NCI-H2107 (cell line): ENCODE measurements around the gene YPEL3.

Experiments used
- DNase-seq: peaks from one replicate; lab custom pipeline; 2025; lab: John Stamatoyannopoulos, UW

The YPEL3 gene

DNA sequence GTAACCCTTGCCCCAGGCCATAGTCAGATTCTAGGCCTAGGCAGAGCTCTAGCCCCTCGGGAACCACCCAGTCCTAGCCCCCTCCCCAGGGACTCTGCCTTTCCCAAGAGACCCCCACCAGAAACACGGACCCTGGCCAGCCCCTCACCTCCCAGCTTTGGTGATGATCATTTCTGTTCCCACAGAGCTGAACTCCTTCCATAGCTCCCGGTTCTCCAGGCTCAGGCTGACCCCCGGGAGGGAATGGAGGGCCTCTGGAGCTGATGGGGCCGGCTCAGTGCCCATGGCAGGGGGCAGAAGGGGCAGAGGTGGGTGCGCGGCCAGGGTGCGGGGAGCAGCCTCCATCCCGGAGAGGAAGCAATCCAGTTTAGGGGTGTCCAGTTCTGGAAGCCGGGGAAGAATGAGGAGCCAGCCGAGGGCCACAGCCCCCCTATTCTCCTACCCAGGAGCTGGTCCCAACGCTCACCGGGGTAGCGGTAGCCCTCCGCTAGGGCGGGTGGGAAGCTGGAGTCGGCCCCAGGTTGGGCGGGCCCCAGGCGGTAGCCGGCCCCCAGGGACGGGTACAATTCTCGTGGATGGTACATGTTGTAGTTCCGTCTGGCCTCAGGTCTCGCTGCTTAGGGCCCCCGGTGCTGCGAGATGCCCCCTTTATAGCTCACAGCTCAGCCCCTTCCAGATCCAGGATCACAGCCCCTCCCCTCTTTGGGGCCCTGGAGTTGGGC is 5.2 kb downstream of the YPEL3 start:
- DNase-seq: no peak

- no peak for DNase-seq
Measured at GRCh38 chr16:30088832-30089624, 7.0 kb downstream of the YPEL3 start.

- no peak for DNase-seq
Measured at GRCh38 chr16:30088237-30088831, 7.7 kb downstream of the YPEL3 start.

GRCh38 chr16:30087181-30087898 is 8.7 kb downstream of the YPEL3 start:
- DNase-seq: no peak

- no peak for DNase-seq
Measured at GRCh38 chr16:30086291-30087140, 9.5 kb downstream of the YPEL3 start.

- DNase-seq: no peak
Measured at GRCh38 chr16:30085820-30086219, 10.2 kb downstream of the YPEL3 start.

- no peak for DNase-seq
Measured at GRCh38 chr16:30085247-30085646, 10.8 kb downstream of the YPEL3 start.

DNA sequence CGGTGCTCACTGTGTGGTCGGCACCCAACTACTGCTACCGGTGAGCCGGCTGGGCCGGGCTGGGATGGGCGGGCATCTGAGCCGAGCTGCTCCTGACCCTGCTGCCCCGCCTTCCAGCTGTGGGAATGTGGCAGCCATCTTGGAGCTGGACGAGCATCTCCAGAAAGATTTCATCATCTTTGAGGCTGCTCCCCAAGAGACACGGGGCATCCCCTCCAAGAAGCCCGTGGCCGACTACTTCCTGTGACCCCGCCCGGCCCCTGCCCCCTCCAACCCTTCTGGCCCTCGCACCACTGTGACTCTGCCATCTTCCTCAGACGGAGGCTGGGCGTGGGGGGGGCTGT is 11.2 kb downstream of the YPEL3 start:
- no peak for DNase-seq

DNA sequence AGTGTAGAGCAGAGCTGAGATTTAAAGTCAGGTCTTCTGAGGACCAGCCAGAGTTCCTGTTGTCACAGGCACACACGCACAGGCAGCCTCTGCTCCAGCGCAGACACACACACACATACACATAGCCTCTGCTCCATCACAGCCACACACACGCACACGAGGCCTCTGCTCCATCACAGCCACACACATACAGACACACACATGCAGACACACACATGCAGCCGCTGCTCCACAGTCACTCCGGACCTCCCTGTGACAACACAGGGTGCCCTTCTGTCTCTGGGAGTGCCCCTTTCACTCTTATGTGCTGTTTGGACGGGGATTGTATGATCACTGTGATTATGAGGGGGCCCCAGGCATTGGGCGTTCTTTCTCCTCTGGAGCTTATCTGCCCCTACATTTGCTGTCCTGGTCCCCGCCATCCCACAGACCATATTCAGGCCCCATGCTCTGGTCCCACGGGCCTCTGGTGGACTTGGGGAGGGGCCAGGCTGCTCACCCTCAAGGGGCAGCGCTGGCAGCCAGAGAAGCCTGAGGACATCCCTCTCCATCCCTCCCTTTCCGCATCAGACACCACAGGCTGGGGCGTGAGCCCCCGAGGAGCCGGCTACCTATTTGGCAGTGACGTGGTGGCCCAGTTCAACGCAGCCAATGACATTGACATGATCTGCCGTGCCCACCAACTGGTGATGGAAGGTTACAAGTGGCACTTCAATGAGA is 11.8 kb downstream of the YPEL3 start:
- DNase-seq: no peak

GRCh38 chr16:30083216-30084055 is 12.6 kb downstream of the YPEL3 start:
- DNase-seq: no peak

DNA sequence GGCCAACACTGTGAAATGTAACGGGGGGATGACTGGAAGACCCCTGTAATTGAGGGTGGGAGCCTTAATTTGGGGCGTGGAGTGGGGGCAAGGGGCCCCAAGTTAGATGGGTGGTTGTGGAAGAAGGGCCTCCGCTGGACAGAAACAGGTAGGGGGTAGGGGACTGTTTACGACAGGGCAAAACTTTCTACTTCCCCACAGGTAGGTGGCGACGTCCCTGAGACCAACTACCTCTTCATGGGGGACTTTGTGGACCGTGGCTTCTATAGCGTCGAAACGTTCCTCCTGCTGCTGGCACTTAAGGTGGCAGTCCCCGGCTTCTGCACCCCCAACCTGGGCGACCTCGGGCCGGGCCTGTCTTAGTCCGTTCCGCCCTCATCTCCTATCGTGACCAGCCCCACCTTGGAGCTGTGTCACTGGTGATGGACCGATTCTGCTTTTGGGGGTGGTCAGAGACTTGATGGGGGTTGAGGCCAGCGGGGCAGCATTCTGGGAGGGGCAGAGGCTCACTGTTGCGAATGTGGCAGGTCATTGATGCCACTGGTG is 13.4 kb downstream of the YPEL3 start:
- DNase-seq: no peak

GRCh38 chr16:30079480-30079879 is 16.5 kb downstream of the YPEL3 start:
- DNase-seq: no peak

- no peak for DNase-seq
Measured at GRCh38 chr16:30078744-30079143, 17.3 kb downstream of the YPEL3 start.

DNA sequence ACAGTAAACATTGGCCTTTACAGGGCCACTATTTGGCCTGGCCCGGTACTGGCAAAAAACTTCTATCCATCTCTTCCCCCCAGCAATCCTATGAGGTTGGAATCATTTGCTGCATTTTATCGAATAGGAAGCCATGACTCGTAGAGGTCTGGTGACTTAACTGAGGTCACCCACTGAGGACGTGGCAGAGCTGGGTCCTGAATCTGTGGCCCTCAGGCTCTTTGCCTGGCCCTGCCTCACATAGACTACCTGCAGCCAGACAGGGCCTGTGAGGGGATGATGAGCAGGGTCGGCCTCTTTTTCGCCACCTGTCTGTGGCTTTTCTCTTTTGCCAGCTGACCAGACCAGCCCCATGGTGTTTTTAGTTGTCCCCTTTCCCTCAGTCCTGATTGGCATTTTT is 18.4 kb downstream of the YPEL3 start:
- DNase-seq: no peak

DNA sequence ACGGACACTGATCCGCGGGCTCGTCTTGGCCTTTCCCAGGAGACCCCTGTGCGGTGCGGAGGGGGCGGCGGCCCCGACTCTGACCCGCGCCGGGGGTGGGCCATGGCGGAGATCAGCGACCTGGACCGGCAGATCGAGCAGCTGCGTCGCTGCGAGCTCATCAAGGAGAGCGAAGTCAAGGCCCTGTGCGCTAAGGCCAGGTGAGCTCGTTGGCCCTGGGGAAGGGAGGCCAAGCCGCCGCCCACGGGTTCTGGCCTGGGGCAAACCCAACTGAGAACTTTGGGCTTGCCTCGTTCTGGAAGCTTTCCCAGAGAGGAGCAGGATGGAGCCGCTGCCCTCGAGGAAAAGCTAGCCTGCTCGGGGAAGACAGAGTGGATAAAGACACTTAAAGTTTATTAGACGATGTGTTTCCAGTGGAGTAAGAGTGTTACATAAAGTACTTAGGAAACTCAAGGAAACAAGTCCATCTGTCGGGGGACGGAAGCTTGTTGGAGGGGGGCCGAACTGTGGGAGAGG is 19.7 kb downstream of the YPEL3 start:
- DNase-seq: no peak

DNA sequence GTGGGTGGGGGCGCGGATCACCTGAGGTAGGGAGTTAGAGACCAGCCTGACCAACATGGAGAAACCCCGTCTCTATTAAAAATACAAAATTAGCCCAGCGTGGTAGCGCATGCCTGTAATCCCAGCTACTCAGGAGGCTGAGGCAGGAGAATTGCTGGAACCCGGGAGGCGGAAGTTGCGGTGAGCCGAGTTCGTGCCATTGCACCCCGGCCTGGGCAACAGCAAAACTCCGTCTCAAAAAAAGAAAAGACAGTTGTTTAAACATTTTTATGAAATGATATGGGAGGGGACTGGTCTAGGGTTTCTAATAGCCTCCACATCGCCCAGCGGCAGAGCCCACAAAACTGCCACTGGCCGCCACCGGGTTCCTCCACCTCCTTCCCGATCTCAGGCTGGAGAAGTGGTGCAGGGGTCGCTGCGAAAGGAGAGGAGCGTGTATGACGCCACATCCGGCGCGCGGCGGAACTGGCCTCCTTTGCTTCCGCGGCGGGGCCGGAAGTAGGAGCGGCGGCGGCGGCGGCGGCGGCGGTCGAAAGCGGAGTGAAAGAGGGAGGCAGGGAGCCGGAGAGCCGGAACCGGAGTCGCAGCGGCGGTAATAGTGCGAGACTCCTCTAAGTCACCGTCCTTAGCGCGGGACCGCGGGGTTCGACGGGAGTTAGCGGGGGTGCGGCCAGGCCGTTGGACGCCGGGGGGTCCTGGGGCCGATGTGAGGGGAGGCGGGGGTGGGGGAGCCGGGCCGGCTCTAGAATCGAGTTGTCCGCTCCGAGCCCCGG is 20.3 kb downstream of the YPEL3 start, which contains the start of gene PPP4C:
PPP4C (plus strand) TSS at position 492 of the 773 bp plus-strand sequence. CDS start 384 bp downstream, outside the sequence.
- peak; percentile 77 for DNase-seq

GRCh38 chr16:30070490-30070889 is 25.5 kb downstream of the YPEL3 start:
- DNase-seq: no peak

GRCh38 chr16:30069611-30070462 is 26.2 kb downstream of the YPEL3 start:
- no peak for DNase-seq
